ENCODE results near the gene IFRD1.

DNA sequence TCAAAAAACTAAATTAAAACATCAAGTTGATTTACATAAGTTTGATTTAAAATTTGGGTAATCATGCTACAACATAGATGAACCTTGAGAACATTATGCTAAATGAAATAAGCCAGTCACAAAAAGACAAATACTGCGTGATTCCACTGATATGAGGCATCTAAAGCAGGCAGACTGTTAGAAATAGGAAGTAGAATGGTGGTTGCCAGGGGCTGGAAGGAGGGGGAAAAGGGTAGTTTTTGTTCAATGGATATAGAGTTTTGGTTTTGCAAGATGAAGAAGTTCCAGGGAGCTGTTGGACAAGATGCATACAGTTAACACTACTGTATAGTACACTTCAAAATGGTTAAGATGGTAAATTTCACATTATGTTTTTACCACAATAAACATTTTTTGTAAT is 45.0 kb upstream of the IFRD1 start:
- TF ChIP-seq, protein P1, sequence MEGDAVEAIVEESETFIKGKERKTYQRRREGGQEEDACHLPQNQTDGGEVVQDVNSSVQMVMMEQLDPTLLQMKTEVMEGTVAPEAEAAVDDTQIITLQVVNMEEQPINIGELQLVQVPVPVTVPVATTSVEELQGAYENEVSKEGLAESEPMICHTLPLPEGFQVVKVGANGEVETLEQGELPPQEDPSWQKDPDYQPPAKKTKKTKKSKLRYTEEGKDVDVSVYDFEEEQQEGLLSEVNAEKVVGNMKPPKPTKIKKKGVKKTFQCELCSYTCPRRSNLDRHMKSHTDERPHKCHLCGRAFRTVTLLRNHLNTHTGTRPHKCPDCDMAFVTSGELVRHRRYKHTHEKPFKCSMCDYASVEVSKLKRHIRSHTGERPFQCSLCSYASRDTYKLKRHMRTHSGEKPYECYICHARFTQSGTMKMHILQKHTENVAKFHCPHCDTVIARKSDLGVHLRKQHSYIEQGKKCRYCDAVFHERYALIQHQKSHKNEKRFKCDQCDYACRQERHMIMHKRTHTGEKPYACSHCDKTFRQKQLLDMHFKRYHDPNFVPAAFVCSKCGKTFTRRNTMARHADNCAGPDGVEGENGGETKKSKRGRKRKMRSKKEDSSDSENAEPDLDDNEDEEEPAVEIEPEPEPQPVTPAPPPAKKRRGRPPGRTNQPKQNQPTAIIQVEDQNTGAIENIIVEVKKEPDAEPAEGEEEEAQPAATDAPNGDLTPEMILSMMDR (conservative IDR thresholded peaks at IDR 0.05; ENCODE audit: low read length): no peak
- TF ChIP-seq EZH2phosphoT487 (IDR thresholded peaks at IDR 0.05; ENCODE audit: borderline replicate concordance): no peak

All from Loucy (cell line).